ENCODE data around the gene HNRNPA1L2. TPM values are rescaled to one million over a fixed set of nuclear protein-coding genes. Genes with fewer than 3 reads are reported as not detected.
"Not testable (repeated sequence)": the region's sequence is repeated elsewhere in the genome, so short reads cannot be mapped to it uniquely, and the experiment has no call there.

HNRNPA1L2 gene
- total RNA-seq, 2 experiments from 2014 or later: 7.4 to 9.7 TPM

DNA sequence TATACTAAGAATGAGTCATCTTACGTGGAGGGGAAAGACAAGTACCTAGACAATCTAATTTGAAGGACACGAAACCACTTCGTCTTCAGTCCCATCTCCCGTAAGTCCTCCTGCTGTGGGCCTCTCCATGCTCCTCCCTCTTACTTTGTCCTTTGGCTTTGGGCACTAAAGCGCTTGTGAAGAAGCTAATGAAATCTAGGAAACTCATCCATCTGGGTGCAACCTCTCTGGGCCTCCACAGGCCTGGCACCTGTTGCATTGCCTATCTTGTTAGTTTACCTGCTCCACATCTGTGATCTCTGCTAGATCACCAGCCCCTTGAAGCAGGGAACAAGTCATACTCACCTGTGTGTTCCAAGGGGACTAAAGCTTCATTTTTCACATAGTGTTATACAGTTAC, 32.1 kb upstream of the HNRNPA1L2 start:
- not testable (repeated sequence) for H3K27me3 Mint-ChIP-seq; H3K27ac Mint-ChIP-seq; ATAC-seq; H3K4me3 Mint-ChIP-seq; H3K4me1 Mint-ChIP-seq; DNase-seq; H3K9me3 Mint-ChIP-seq (ENCODE audit: low read depth); H3K36me3 Mint-ChIP-seq
- CTCF ChIA-PET: interaction anchor here (0.7 to 1.4 kb wide), 3 partner anchors 42 to 358 kb away, joined by 3 to 6 read pairs (median 4); partner anchors contain the start of gene SUGT1

DNA sequence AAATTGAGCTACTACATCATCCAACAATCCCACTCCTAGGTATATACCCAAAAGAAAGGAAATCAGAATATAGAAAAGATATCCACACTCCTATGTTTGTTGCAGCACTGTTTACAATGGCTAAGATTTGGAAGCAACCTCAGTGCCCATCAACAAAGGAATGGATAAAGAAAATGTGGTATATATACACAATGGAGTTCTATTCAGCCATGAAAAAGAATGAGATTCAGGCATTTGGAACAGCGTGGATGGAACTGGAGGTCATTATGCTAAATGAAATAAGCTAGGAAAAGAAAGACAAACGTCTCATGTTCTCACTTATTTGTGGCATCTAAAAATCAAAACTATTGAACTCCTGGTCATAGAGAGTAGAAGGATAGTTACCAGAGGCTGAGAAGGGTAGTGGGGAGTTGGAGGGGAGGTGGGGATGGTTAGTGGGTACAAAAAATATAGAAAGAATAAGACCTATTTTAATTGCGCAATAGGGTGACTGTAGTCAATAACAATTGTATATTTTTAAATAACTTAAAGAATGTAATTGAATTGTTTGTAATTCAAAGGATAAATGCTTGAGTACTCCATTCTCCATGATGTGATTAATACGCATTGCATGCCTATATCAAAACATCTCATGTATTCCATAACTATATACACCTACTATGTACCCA, 27.0 kb upstream of the HNRNPA1L2 start:
- peaks cover 2% of the 10 kb centered on the region for H3K27me3 Mint-ChIP-seq

DNA sequence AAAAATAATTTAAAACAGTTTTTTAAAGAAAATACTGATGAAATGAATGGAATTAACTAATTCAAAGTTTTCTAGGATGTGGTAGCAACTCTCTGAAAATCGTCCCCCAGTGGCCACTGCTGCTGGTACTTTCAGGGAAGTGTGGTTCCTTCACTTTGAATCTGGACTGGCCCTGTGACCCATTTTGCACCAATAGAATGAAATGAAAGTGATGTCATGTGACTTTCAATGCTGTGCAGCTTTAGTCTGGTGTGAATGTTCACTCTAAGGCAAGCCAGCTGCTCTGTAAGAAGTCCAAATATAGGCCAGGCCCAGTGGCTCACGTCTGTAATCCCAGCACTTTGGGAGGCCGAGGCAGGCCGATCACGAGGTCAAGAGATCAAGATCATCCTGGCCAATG, 26.4 kb upstream of the HNRNPA1L2 start:
- DNase-seq (peak; percentile 48), ATAC-seq (no peak)
- H3K27ac Mint-ChIP-seq: peak overlapping the region; percentile 73
- no peaks in the 10 kb centered on the region for H3K9me3 Mint-ChIP-seq (ENCODE audit: low read depth)
- CTCF ChIA-PET: interaction anchor here (1.1 to 2.2 kb wide), 2 partner anchors 61 to 165 kb away, joined by 3 to 9 read pairs; partner anchors contain the start of gene VPS36
- H3K36me3 Mint-ChIP-seq: no peaks in the 10 kb centered on the region
- peaks cover 26% of the 10 kb centered on the region for H3K4me1 Mint-ChIP-seq
- peaks cover 2% of the 10 kb centered on the region for H3K27me3 Mint-ChIP-seq
- peak overlapping the region; percentile 99 for H3K4me3 Mint-ChIP-seq

More for the DNA sequence above, 27.0 kb upstream of the HNRNPA1L2 start:
- no peaks in the 10 kb centered on the region for H3K36me3 Mint-ChIP-seq
- H3K4me1 Mint-ChIP-seq: peaks cover 26% of the 10 kb centered on the region
- H3K9me3 Mint-ChIP-seq (ENCODE audit: low read depth): no peaks in the 10 kb centered on the region
- no peak overlapping the region for H3K4me3 Mint-ChIP-seq
- ATAC-seq (no peak), DNase-seq (no peak)
- CTCF ChIA-PET: no interaction called here
- H3K27ac Mint-ChIP-seq: peak overlapping the region; percentile 21

DNA sequence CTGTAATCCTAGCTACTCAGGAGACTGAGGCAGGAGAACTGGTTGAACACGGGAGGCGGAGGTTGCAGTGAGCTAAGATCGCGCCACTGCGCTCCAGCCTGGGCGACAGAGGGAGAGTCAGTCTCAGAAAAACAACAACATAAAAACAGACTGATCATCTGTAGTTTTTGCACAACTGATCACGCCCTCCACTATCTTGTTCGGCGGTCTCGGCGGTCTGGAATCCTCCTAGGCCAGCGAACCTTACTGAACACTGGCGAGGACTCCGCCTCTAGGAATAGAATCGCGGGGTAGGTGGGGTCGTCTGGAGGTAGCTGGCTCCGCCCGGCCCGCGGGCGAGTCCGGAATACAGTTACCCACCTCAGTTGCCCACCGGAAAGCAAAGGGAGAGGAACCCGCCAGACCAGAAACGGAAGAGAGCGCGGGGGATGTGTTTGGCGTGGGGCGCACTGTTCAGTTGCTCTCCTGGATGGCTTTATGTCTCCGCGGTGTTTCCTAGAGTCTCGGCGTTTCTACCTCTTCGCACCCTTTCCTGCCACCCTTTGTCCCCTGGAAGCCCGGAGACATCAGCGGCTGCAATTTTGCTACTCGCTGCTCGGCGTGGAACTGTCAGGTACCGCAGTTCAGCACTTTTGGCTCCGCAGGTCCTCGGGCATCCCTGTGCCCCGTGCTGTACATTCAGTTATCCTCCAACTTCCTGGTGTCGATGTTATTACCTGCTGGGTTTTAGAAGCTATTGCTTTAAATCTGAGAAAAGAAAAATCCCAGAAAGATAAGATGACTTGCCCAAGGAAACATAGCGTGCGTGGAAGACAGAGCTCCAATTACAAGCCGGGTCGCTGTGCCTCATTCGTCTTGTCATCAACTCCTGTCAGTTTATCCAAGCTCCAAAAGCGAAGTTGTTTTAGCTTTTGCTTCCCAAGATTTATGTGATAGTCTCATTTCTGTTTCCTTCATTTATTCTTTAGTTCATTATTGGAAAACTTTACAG, 24.9 kb upstream of the HNRNPA1L2 start:
- CTCF ChIA-PET: interaction anchor here (0.6 to 2.2 kb wide), 6 partner anchors 8 to 423 kb away, joined by 3 to 23 read pairs (median 4); partner anchors contain the start of genes SUGT1 and VPS36
- H3K36me3 Mint-ChIP-seq: no peaks in the 10 kb centered on the region
- H3K4me1 Mint-ChIP-seq: peaks cover 26% of the 10 kb centered on the region
- peak; percentile 96 for ATAC-seq
- H3K9me3 Mint-ChIP-seq (ENCODE audit: low read depth): no peaks in the 10 kb centered on the region
- H3K27ac Mint-ChIP-seq: peak overlapping the region; percentile 95
- peak overlapping the region; percentile 99 for H3K4me3 Mint-ChIP-seq
- H3K27me3 Mint-ChIP-seq: peaks cover 2% of the 10 kb centered on the region
- DNase-seq: peak; percentile 92

DNA sequence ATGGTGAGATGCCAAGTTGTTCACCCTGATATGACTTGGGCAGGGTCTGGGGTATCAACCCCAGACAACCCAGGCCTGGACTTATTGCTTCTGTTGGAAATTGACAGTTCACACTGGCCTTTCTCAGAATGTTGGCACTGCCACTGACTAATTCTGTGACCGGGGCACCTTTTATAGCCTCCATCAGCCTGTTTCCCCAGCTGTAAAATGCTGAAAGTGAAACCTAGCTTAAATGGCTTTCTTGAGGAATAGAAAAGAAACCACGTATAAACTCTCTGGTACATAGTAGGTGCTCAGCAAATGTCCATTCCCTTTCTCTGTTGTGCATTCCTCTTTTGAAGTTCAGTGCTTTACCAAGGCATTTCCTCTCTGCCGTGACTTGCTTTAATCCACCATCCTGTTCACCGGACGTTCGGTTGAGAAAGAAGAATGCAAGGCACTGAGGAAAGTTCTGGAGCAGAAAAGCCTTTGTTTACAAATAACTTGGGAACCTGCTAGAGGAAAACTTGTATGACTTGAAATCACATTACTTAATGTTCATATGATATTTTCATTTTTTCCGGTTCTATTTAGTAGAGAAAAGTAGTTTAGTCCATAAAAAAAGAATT, 11.0 kb upstream of the HNRNPA1L2 start:
- peaks cover 27% of the 10 kb centered on the region for H3K36me3 Mint-ChIP-seq
- H3K4me3 Mint-ChIP-seq; H3K4me1 Mint-ChIP-seq; H3K9me3 Mint-ChIP-seq (ENCODE audit: low read depth); CTCF ChIA-PET; H3K27me3 Mint-ChIP-seq; DNase-seq; H3K27ac Mint-ChIP-seq; ATAC-seq: not testable (repeated sequence)

DNA sequence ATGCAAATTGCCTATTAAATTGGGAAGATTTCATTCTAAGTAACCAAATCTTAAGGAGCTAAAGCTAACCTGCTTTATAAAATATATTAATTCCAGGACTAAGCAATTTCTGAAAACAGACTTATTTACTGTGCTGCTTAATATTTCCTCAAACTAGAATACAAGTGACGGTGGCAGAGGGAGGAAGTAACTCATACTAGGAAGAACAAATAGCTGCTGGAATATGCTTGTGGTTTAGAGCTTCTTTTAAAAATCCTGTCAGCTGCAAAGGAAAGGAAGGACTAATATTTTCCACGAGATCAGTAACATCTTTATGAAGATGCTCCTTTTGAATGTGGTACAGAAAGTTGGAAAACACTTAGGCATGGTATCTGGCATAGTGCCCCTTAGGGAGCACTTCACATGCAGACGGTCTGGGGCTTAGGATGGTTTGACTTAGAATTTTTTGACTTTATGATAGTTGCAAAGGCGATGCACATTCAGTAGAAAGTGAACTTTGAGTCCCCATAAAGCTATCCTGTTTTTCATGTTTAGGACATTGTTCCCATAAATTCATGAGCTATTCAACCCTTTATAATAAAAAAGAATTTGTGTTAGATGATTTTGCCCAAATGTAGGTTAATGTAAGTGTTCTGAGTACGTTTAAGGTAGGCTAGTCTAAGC, 3.4 kb upstream of the HNRNPA1L2 start:
- H3K9me3 Mint-ChIP-seq (ENCODE audit: low read depth): no peaks in the 10 kb centered on the region
- H3K27ac Mint-ChIP-seq: no peak overlapping the region
- no peak for ATAC-seq
- H3K4me3 Mint-ChIP-seq: no peak overlapping the region
- H3K36me3 Mint-ChIP-seq: peaks cover 39% of the 10 kb centered on the region
- H3K4me1 Mint-ChIP-seq: peaks cover 6% of the 10 kb centered on the region
- CTCF ChIA-PET: interaction anchor here (0.9 kb wide), 1 partner anchor 14 kb away, joined by 3 read pairs; the partner anchor contains the start of gene SUGT1
- DNase-seq: no peak
- no peaks in the 10 kb centered on the region for H3K27me3 Mint-ChIP-seq

DNA sequence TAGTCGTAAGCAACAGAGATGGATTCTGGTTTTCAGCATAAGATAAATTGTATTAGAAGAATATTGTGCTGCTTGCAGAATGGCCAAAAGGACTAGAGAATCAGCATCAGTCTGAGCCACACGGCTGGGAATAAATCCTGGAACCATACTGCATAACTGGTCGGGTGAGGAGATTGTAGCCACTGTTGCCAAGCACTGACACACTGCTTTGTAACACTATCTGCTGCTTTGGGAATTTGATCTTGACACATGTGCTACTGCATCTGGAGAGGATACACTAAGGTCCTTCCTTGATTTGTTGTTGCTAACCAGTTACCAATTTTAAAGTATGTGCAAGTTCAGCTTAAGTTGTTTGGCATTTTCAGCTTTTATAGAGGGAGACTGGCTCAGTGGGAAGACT, 1.9 kb downstream of the HNRNPA1L2 start:
- ATAC-seq (no peak), DNase-seq (no peak)
- Mint-ChIP-seq H3K27me3 (no peaks in the 10 kb centered on the region), H3K36me3 (peaks cover 32% of the 10 kb centered on the region), H3K4me3 (no peak overlapping the region), H3K9me3 (ENCODE audit: low read depth) (no peaks in the 10 kb centered on the region), H3K4me1 (peaks cover 6% of the 10 kb centered on the region), H3K27ac (no peak overlapping the region)
- CTCF ChIA-PET: interaction anchor here (0.6 to 0.8 kb wide), 2 partner anchors 22 to 180 kb away, joined by 3 to 4 read pairs; no protein-coding TSS in a partner anchor

DNA sequence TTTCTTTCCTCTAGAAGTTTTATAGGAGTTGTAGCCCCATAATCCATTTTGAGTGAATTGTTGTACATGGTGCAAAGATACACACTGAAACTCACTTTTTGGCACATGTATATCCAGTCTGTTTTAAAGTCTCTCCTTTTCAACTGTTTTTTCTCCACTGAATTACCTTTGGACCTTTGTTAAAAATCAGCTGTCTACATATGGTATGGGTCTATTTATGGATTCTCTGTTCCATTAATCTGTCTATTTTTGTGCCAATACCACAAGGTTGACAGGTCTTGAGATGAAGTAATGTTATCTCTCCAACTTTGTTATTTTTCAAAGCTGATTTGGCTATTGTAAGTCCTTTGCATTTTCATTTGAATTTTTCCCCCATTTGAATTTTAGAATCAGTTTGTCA, 4.7 kb downstream of the HNRNPA1L2 start:
- CTCF ChIA-PET: interaction anchor here (1.2 kb wide), 1 partner anchor 11 kb away, joined by 3 read pairs; no protein-coding TSS in a partner anchor
- ATAC-seq: no peak

DNA sequence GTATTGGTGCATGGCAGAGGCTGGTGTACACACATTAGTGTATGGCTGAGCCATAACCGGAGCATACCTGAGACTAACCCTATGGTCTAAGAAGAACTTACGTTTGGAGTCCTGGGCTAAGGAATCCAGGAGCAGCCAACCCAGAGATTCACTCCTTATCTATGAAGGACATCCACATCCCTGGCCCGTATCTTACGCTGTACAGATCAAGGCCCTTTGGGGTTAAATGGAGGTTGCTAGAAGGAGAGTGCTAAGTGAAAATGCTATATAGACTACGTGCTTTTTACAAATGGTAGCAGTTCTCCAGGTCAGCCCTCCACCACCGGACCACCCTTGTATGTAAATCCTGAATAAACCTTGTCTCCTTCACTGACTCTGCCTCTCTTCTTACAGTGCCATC, 8.5 kb downstream of the HNRNPA1L2 start:
- no peaks in the 10 kb centered on the region for H3K9me3 Mint-ChIP-seq (ENCODE audit: low read depth)
- ATAC-seq: no peak

More for the DNA sequence above, 4.7 kb downstream of the HNRNPA1L2 start:
- no peak for DNase-seq
- H3K4me3 Mint-ChIP-seq: no peak overlapping the region
- H3K9me3 Mint-ChIP-seq (ENCODE audit: low read depth): no peaks in the 10 kb centered on the region
- peaks cover 27% of the 10 kb centered on the region for H3K36me3 Mint-ChIP-seq
- H3K27me3 Mint-ChIP-seq: no peaks in the 10 kb centered on the region
- no peak overlapping the region for H3K27ac Mint-ChIP-seq
- peaks cover 12% of the 10 kb centered on the region for H3K4me1 Mint-ChIP-seq

DNA sequence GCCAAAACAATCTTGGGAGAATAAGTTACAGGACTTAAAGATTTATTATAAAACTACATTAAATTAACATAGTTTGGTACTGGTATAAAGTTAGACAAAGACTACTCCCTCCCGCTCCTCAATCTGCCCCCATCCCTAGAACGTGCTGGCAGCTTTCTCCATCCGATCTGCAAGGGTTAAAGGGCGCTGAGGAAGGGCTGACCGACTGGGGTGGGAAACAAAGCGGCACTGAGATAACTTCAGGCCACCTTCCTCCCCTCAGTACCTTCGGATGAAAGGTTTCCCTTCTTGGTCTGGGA, 9.6 kb downstream of the HNRNPA1L2 start:
- H3K4me1 Mint-ChIP-seq: peaks cover 7% of the 10 kb centered on the region
- no peak overlapping the region for H3K4me3 Mint-ChIP-seq
- no peak for DNase-seq
- H3K9me3 Mint-ChIP-seq (ENCODE audit: low read depth): no peaks in the 10 kb centered on the region
- CTCF ChIA-PET: interaction anchor here (0.8 to 3.3 kb wide), 6 partner anchors 10 to 202 kb away, joined by 4 to 28 read pairs (median 10); partner anchors contain the start of gene VPS36
- no peak overlapping the region for H3K27ac Mint-ChIP-seq
- peaks cover 21% of the 10 kb centered on the region for H3K36me3 Mint-ChIP-seq
- no peaks in the 10 kb centered on the region for H3K27me3 Mint-ChIP-seq
- ATAC-seq: no peak

More for the DNA sequence above, 8.5 kb downstream of the HNRNPA1L2 start:
- CTCF ChIA-PET: no interaction called here
- Mint-ChIP-seq H3K27me3 (no peaks in the 10 kb centered on the region), H3K27ac (no peak overlapping the region), H3K36me3 (peaks cover 21% of the 10 kb centered on the region), H3K4me1 (peaks cover 7% of the 10 kb centered on the region), H3K4me3 (no peak overlapping the region)
- DNase-seq: no peak

DNA sequence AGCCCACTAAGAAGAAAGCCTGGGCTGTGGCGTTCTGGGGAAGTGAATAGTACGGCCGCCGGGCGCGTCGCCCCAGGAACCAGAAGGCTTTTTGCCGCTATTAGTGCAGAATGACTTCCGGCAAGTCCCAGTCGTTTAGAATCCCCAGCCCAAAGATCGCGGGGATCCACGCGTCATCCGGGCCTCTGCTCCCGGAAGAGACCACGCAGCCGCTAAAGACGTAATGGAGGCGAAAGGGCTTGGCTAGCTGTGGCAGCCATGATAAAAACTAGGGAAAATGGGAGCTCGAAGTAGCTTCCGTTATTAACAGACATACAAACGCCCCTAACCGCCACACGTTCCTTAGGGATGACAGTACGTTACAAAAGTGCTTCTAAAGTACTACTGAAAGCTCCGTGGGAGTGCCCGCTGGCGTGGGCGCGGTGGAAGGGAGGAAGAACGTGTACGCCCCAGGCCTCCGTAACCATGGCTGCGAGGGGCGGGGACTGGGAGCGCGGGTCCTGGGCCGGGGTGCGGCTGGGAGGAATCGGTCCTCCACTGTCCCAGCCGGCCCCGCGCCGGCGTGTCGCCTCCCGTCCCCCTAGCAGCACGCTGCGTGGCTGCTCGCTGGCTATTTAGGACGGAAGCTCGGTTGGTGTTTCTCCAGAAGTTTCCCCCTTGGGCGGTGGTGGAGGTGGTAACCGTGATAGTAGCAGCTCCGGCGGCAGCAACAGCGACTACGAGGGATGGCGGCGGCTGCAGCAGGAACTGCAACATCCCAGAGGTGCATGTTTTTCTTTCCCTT, 10.2 kb downstream of the HNRNPA1L2 start, which contains the start of gene SUGT1:
Gene SUGT1 (plus strand): TSS at position 641 of the 784 bp plus-strand sequence. CDS start 85 bp downstream, at position 726.
- peak; percentile 95 for ATAC-seq
- no peak within 1 kb of the TSS for H3K4me3 Mint-ChIP-seq
- H3K9me3 Mint-ChIP-seq (ENCODE audit: low read depth): no peaks in the 10 kb centered on the region
- peaks cover 7% of the 10 kb centered on the region for H3K4me1 Mint-ChIP-seq
- no peak within 1 kb of the TSS for H3K27ac Mint-ChIP-seq
- CTCF ChIA-PET: interaction anchor here (0.8 to 3.3 kb wide), 13 partner anchors 10 to 202 kb away, joined by 3 to 28 read pairs (median 3); partner anchors contain the start of gene VPS36
- peak; percentile 98 for DNase-seq
- no peaks in the 10 kb centered on the region for H3K27me3 Mint-ChIP-seq
- H3K36me3 Mint-ChIP-seq: peaks cover 21% of the 10 kb centered on the region

DNA sequence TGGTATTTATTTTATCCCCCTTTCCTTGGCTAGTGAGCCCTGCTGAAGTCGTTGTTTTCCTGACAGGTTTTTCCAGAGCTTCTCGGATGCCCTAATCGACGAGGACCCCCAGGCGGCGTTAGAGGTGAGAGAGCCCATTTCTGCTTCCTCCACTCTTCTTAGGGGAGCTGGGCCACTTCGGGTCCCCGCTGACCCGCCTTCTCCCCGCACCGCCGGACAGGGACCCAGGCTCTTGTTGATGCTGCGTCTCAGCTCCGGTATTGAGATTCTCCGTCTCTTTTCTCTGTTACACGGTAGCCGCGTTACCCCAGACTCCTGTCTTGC, 10.7 kb downstream of the HNRNPA1L2 start:
- Mint-ChIP-seq H3K27me3 (no peaks in the 10 kb centered on the region), H3K4me3 (no peak overlapping the region), H3K4me1 (peaks cover 7% of the 10 kb centered on the region), H3K9me3 (ENCODE audit: low read depth) (no peaks in the 10 kb centered on the region), H3K27ac (no peak overlapping the region), H3K36me3 (peaks cover 20% of the 10 kb centered on the region)
- CTCF ChIA-PET: interaction anchor here (0.8 to 3.3 kb wide), 13 partner anchors 9 to 203 kb away, joined by 3 to 28 read pairs (median 3); partner anchors contain the start of gene VPS36
- DNase-seq: no peak
- ATAC-seq: peak; percentile 43
